Cardiac fibroblast (primary cell): ENCODE data around the gene POLR1B.
"Not testable (repeated sequence)": the region's sequence is repeated elsewhere in the genome, so short reads cannot be mapped to it uniquely, and the experiment has no call there.

Experiments
- DNase-seq, 2 donors: peaks; one replicate each; pipeline versions ENCODE4 v3.0.0 to v3.0.0-alpha.2; 2010; ENCODE audit warnings: low read depth in 2 of 2
- H3K4me3 ChIP-seq, 2 donors: replicated peaks in 1 of 2; 1 replicate in 1 of 2; 2 replicates in 1 of 2; pipeline ENCODE4 v1.5.1; 2011; ENCODE audit warnings: low read depth in 2 of 2, low read length in 2 of 2, mild to moderate bottlenecking in 2 of 2, moderate library complexity in 1 of 2
- TF ChIP-seq, protein P1 (sequence below): IDR thresholded peaks from one replicate; pipeline ENCODE4 v1.5.1; 2011; ENCODE audit warnings: low read depth, mild to moderate bottlenecking, low read length, inconsistent platforms

POLR1B gene

DNA sequence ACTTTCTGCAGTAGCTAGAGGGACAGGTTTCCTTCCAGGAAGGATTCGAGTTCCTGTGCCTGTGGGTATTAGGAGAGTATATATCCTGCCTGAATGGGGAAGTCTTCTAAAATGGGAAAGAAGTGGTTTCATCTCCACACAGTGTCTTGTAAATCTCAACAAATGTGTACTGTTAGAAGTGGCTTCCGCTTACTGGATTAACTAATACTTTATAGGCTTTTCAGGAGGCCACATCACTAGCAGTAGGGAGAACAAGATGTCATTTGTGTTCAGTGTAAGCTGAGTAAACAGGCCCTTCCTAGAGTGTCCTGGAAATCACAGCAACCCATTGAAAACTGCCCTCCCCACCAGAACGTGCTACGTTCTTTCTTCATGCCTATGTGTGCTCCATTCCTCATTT is 12.5 kb upstream of the POLR1B start:
- TF ChIP-seq, protein P1, sequence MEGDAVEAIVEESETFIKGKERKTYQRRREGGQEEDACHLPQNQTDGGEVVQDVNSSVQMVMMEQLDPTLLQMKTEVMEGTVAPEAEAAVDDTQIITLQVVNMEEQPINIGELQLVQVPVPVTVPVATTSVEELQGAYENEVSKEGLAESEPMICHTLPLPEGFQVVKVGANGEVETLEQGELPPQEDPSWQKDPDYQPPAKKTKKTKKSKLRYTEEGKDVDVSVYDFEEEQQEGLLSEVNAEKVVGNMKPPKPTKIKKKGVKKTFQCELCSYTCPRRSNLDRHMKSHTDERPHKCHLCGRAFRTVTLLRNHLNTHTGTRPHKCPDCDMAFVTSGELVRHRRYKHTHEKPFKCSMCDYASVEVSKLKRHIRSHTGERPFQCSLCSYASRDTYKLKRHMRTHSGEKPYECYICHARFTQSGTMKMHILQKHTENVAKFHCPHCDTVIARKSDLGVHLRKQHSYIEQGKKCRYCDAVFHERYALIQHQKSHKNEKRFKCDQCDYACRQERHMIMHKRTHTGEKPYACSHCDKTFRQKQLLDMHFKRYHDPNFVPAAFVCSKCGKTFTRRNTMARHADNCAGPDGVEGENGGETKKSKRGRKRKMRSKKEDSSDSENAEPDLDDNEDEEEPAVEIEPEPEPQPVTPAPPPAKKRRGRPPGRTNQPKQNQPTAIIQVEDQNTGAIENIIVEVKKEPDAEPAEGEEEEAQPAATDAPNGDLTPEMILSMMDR = no peak
- DNase-seq = no peak
- no peak overlapping the region for H3K4me3 ChIP-seq

DNA sequence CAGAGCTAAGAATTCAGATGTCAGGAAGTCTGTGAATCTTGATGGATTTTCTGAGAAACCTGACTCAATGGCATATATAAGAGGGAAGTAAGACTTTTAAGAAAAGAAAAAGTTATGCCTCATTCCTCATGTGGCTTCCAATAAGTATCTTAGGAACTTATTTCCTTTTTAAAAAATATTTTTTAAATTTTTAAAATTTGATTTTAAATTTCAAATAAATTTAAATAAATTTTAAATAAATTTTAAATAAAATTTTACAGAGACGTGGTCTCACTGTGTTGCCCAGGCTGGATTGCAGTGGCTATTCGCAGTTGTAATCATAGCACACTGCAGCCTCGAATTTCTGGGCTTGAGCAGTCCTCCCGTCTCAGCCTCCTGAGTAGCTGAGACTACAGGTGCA is 11.5 kb upstream of the POLR1B start:
- no peak overlapping the region for H3K4me3 ChIP-seq
- TF ChIP-seq, protein P1 = no peak
- no peak for DNase-seq

DNA sequence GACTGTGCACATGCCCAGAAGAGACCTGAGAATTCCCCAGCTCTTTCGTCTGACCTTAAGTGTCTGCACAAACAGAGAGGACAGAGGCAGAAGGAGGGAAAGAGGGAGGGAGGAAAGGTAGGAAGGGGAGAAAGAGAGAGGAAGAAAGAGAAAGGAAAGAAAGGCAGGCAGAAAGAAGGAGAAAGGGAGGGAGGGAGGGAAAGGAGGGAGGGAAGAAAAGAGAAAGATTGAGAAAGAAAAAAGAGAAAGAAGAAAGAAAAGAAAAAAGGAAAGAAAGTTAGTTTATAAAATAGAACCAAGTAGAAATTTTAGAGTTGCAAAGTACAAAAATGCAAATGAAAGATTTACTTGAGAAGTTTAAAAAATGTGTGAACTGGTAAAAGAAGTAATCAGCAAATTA is 7.4 kb upstream of the POLR1B start:
- H3K4me3 ChIP-seq = no peak overlapping the region
- TF ChIP-seq, protein P1 = no peak
- DNase-seq = no peak

- H3K4me3 ChIP-seq, DNase-seq: not testable (repeated sequence)
Observed at GRCh38 chr2:112536665-112537064, 5.6 kb upstream of the POLR1B start.

GRCh38 chr2:112539306-112539705 is 3.0 kb upstream of the POLR1B start:
- DNase-seq = no peak
- TF ChIP-seq, protein P1 = no peak
- H3K4me3 ChIP-seq = no peak overlapping the region

GRCh38 chr2:112540906-112541305 is 1.4 kb upstream of the POLR1B start:
- no peak overlapping the region for H3K4me3 ChIP-seq
- no peak for DNase-seq
- TF ChIP-seq, protein P1 = no peak

- TF ChIP-seq, protein P1 = no peak
- peak; percentile 3 to 69 for DNase-seq
- peak overlapping the region; percentile 82 to 94 for H3K4me3 ChIP-seq
Observed at GRCh38 chr2:112541315-112542122, 746 bp upstream of the POLR1B start.
